Neural crest cell (in vitro differentiated cells): Measurements from ENCODE around the gene NOTO. TPM values are rescaled to one million over a fixed set of nuclear protein-coding genes. Genes with fewer than 3 reads are reported as not detected.

ENCODE experiments used
- DNase-seq: peaks from one replicate; pipeline ENCODE4 v3.0.0; 2021; ENCODE audit warnings: low read depth, mixed read lengths, low spot score
- H3K27ac Mint-ChIP-seq: one replicate; pipeline ENCODE4 v1.8.0; 2021; ENCODE audit warnings: mild to moderate bottlenecking, mixed read lengths; ENCODE audit not compliant: unreplicated experiment
- H3K27me3 Mint-ChIP-seq: 2 replicates; pipeline ENCODE4 v1.8.0; 2021; ENCODE audit warnings: low read depth, mild to moderate bottlenecking, mixed read lengths
- H3K36me3 Mint-ChIP-seq: 2 replicates; pipeline ENCODE4 v1.8.0; 2021; ENCODE audit warnings: low read depth, mild to moderate bottlenecking, mixed read lengths
- H3K4me1 Mint-ChIP-seq: 2 replicates; pipeline ENCODE4 v1.8.0; 2021; ENCODE audit warnings: mixed read lengths
- H3K4me3 Mint-ChIP-seq: one replicate; pipeline ENCODE4 v1.8.0; 2021; ENCODE audit warnings: mild to moderate bottlenecking, mixed read lengths
- H3K9me3 Mint-ChIP-seq: 2 replicates; pipeline ENCODE4 v1.8.0; 2021; ENCODE audit warnings: mixed read lengths
- CTCF ChIP-seq: fragments of 200-600 bp; sonication (generic); conservative IDR thresholded peaks from 2 replicates; pipeline ENCODE4 v1.5.0; 2021; ENCODE audit warnings: antibody characterized with exemption, mild to moderate bottlenecking
- total RNA-seq: library from RNA; stranded (reverse); gene quantifications from 2 replicates; pipeline ENCODE4 v1.2.1, GENCODE V29; 2021

Gene NOTO
- total RNA-seq, 1 donor from 2014 or later = not detected

DNA sequence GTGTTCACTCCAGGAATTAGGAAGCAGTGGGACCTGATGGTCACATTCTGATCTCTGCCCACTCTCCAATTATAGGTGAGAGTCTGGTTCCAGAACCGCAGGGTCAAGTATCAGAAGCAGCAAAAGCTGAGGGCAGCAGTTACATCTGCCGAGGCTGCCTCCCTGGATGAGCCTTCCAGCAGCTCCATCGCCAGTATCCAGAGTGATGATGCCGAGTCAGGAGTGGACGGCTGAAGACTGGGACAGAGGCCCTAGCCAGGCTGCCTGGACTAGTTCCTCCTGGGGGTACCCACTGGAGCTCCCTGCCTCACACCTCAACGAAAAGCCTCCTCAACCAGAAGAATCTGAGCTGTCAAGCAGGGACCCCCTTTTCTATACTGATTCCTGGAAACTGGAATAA, 8.3 kb downstream of the NOTO start:
- no peak for DNase-seq
- H3K27me3 Mint-ChIP-seq = peaks cover 44% of the 10 kb centered on the region
- H3K27ac Mint-ChIP-seq = no peak overlapping the region
- H3K9me3 Mint-ChIP-seq = no peaks in the 10 kb centered on the region
- no peak for TF ChIP-seq CTCF
- H3K4me3 Mint-ChIP-seq = no peak overlapping the region
- H3K4me1 Mint-ChIP-seq = peaks cover 28% of the 10 kb centered on the region
- H3K36me3 Mint-ChIP-seq = no peaks in the 10 kb centered on the region

- Mint-ChIP-seq H3K27me3 (peaks cover 32% of the 10 kb centered on the region), H3K4me3 (peak overlapping the region; percentile 92), H3K4me1 (peaks cover 30% of the 10 kb centered on the region)
Measured at GRCh38 chr2:73212098-73212447, 9.7 kb downstream of the NOTO start.

GRCh38 chr2:73212448-73213176, 10.2 kb downstream of the NOTO start:
- H3K27ac Mint-ChIP-seq = no peak overlapping the region

More at GRCh38 chr2:73212098-73212447, 9.7 kb downstream of the NOTO start:
- TF ChIP-seq CTCF = no peak
- Mint-ChIP-seq H3K27ac (no peak overlapping the region), H3K36me3 (no peaks in the 10 kb centered on the region), H3K9me3 (no peaks in the 10 kb centered on the region)
- no peak for DNase-seq

GRCh38 chr2:73214120-73215035, 12.0 kb downstream of the NOTO start, which contains the start of gene SMYD5:
SMYD5 (plus strand) TSS chr2:73214245; CDS start chr2:73214267, 22 bp downstream.
- peaks cover 12% of the 10 kb centered on the region for H3K27me3 Mint-ChIP-seq

More at GRCh38 chr2:73212448-73213176, 10.2 kb downstream of the NOTO start:
- H3K27me3 Mint-ChIP-seq = peaks cover 27% of the 10 kb centered on the region
- peak; percentile 73 for DNase-seq
- no peaks in the 10 kb centered on the region for H3K9me3 Mint-ChIP-seq
- H3K4me1 Mint-ChIP-seq = peaks cover 30% of the 10 kb centered on the region
- H3K4me3 Mint-ChIP-seq = peak overlapping the region; percentile 92
- peak; percentile 92 for TF ChIP-seq CTCF
- no peaks in the 10 kb centered on the region for H3K36me3 Mint-ChIP-seq

More at GRCh38 chr2:73214120-73215035, 12.0 kb downstream of the NOTO start, which contains the start of gene SMYD5:
- H3K4me3 Mint-ChIP-seq = peak within 1 kb of the TSS; percentile 92
- TF ChIP-seq CTCF = no peak
- H3K27ac Mint-ChIP-seq = peak within 1 kb of the TSS; percentile 94
- DNase-seq = peak; percentile 82
- no peaks in the 10 kb centered on the region for H3K9me3 Mint-ChIP-seq
- H3K4me1 Mint-ChIP-seq = peaks cover 30% of the 10 kb centered on the region
- H3K36me3 Mint-ChIP-seq = no peaks in the 10 kb centered on the region
